PFSK-1 (cell line): ENCODE data around the gene TTLL10.

Experiments used
- FOXP2 ChIP-seq: optimal IDR thresholded peaks from 2 replicates; pipeline ENCODE3; 2011; ENCODE audit warnings: borderline replicate concordance, control low read depth, inconsistent platforms; ENCODE audit not compliant: insufficient read depth; ENCODE audit errors: extremely low read length, extremely low read depth
- POLR2AphosphoS5 ChIP-seq: IDR thresholded peaks from 2 replicates; pipeline ENCODE4 v1.6.1; 2012; ENCODE audit warnings: low read depth, mild to moderate bottlenecking, control low read depth, low read length, moderate library complexity
- REST ChIP-seq, 2 experiments: IDR thresholded peaks; 2 replicates each; pipeline versions ENCODE4 v1.6.1 to v1.8.0; 2011 to 2012; ENCODE audit warnings: low read depth in 2 of 2, low read length in 2 of 2, control low read depth in 1 of 2, inconsistent platforms in 1 of 2, mild to moderate bottlenecking in 1 of 2, moderate library complexity in 1 of 2; ENCODE audit not compliant: insufficient read depth in 1 of 2
- SIN3A ChIP-seq: IDR thresholded peaks from 2 replicates; pipeline ENCODE4 v1.6.1; 2012; ENCODE audit warnings: mild to moderate bottlenecking, low read length, moderate library complexity, borderline replicate concordance; ENCODE audit not compliant: insufficient read depth
- TAF1 ChIP-seq: IDR thresholded peaks from 2 replicates; pipeline ENCODE4 v1.6.1; 2012; ENCODE audit warnings: low read length, control low read depth, borderline replicate concordance; ENCODE audit not compliant: insufficient read depth

- TF ChIP-seq POLR2AphosphoS5 (no peak), TAF1 (no peak), REST (IDR thresholded peaks at IDR 0.05; ENCODE audit: insufficient read depth in 1 of 2, low read depth in 2 of 2, low read length in 2 of 2) (no peak), SIN3A (no peak), FOXP2 (no peak)
Measured at GRCh38 chr1:1196431-1197187, 22.9 kb downstream of the TTLL10 start.
